Activated T-cell treated with anti-CD3 and anti-CD28 coated beads, Interleukin-2, amount 50 U/mL, for 1 hour (primary cell): ENCODE results near the gene CNTFR.

Source experiments
- DNase-seq: peaks from one replicate; pipeline ENCODE4 v3.0.0-alpha.2; 2020

Gene CNTFR

DNA sequence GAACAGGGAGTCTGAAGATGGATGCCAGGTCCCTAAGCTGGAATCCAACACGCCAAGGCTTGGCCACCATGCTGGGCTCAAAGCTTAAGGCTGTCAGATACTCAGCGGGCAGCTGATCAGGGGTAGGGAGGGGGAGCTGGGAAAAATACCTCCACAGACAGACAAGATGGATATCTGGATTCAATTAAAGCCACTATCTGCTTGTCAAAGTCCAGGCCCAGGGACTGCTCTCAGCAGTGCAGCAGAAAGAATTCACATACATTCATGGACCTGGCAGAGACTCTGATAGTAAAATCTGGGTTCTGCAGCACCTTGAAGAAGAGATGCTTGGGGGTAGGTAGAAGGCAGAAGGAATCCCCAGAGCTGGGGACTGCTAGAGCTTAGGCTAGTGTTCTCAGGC, 25.6 kb upstream of the CNTFR start:
- DNase-seq = no peak

DNA sequence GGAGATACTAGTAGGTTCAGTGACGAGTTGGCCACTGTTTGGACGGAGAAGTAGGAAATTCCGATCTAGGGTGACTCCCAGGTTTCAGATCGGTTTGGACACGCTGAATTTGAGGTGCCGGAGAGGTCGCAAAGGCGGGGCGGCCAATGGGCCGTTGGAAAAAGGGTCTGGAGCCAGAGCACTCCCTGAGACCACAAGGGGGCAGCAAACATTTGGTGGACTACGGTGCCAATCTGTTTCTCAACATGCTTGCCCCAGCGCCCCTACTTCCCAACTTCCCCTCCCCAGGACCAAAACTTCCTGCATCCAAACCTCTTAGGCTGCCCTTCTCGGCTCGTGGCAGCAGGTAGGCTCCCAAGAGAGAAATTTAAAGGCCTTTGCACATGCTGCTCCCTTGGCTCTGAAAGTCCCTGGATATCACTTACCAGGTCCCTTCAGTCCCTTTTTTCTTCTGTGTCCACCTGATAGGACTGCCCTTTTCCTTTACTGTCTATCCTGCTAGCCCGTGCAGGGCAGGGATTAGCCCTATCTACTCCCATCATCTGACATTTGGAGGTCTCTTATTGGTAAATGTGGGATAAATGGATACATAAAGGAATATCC, 23.4 kb upstream of the CNTFR start:
- peak; percentile 68 for DNase-seq

- DNase-seq = peak; percentile 89
Observed at GRCh38 chr9:34611811-34612787, 22.6 kb upstream of the CNTFR start, which contains the start of gene RPP25L. Gene RPP25L, minus strand, starts transcription at chr9:34612097. Its CDS starts 801 bp downstream, at chr9:34611296.

- DNase-seq = peak; percentile 38
Observed at GRCh38 chr9:34611251-34611810, 21.8 kb upstream of the CNTFR start.

DNA sequence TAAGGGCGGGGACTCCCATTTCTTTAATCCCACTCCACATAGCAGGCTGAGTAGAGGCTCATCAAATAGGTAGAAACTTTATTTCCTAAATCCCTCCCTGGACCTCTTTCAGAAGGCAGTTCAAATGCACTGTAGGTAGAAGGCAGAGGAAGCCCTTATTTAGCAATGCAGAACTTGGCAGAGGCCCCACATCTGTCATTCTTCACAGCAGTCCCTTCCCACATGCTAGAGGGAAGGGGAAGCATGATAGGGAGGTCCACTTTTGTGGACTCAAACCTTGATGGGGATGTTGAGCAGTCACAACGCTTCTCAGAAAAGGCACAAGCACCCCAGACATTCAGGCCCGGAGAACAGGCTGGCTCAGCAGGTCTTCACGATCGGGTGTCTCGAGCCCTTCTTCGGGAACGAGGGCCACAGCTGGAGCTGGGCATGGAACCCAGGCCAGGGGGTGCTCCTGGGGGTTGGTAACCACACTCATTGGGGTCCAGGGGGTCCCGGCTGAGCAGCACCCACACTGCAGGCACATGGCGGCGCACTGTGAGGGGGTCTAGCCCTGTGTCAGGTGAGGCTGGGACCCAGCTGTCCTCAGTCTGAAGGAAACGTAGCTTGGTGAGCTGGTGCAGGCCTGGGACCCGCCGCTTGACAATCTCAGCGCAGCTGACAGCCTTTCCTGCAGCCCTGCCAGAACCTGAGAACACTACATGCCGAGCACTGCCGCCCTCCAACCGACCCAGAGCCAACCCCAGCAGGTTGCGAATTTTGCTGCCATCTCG, 21.1 kb upstream of the CNTFR start:
- no peak for DNase-seq

DNA sequence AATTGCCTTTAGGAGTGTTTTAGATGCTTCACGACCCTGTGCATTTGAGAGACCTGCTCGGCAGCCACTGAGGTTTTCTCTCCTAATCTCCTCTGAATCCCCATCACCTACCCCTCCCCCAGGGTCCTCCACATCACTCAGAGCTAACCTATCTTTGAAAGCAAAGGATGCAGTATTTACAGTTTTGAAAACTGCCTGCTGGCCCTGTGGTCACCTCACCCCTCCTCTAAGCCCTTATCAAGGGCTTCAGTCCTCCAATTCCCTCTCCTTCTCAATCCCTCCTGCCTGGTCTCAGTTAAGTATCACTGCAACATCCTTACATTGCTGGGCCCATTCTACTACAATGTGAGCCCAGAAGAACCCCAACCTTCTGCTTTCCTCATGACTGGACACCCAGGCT, 17.8 kb upstream of the CNTFR start:
- no peak for DNase-seq

DNA sequence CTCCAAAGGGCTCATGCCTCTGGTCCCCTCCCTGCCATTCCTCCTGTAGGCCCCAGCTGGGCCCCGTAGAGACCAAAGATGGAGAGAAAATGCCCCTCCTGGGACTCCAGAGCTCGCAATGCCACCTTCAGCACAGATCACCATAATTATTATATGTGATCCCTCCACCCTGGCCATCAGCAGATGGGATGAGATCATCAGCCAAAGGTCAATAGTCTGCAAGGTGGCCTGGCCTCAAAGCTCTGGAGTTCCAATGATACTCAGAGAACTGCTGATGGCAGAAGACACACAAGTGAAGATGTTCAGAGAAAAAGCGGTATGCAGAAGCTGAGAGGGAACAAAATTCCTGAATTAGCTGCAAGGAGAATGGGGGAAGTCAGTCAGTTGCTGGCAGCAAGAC, 17.4 kb upstream of the CNTFR start:
- no peak for DNase-seq

GRCh38 chr9:34606190-34606589, 16.7 kb upstream of the CNTFR start:
- DNase-seq = no peak

- peak; percentile 86 for DNase-seq
Observed at GRCh38 chr9:34603610-34604231, 14.2 kb upstream of the CNTFR start.

DNA sequence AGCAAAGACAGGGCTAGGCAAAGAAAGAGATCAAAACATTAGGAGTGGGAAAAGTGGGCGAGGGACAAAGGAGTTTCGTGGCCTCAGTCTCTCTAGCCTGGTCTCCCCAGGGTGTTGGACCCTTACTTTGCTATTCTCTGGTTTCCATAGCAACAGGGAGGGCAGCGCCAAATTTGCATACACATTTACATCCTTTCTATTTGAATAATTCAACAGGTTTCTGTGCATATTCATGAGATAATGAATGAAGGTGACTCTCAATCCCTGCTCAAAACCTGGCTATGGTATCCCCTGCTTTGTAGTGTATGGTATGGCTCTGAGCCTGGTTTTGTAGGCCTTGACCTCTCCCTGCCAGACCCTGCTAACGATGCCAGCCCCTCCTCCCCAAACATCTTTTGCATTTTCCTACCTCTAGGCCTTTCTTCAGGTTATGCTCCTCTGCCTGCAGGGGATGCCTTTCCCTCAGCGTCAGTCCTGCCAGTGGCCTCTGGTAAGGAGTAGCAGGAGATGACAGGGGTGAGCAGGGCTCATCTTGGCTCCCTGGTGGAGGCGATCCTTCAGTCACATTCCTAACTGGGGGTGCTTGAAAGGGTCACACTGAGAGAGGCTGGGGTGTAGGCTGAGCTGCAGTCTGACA, 12.5 kb upstream of the CNTFR start:
- DNase-seq = no peak

DNA sequence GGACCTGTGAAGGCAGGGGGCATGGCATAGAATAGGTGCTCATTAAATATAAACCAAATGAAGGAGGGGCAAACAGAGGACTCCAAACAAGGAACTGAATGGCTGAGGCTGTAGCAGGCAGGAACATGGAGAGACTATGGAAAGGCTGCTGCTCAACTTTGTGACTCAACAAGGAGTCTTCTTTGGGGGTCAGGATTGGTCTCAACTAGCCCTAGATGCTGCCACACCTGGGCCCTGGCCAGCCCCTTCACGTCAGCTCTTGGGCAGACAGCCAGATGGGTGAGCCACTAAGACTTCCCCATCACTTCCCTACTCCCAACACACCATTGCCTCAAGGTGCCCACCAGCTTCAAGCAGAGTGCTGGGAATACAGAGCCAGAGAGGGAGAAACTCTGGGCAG, 11.4 kb upstream of the CNTFR start:
- DNase-seq = no peak

DNA sequence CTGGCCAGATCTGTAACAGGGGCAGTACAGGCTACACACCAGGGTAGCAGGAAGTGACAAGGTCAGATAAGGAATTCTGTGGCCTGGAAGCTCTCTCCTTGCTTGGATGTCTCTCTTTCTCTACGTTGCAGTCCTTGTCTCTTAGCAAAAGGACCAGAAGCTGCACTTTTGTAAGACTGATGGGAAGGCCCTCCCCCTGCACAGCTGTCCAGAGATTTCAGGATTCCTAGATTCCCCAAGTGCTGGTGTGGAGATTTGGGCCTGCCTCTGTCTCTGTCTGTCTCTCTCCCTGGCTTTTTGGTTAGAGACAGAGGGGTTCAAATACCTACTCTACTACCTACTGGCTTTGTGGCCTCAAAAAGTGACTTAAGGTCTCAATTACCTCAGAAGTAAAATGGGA, 10.0 kb upstream of the CNTFR start:
- no peak for DNase-seq

DNA sequence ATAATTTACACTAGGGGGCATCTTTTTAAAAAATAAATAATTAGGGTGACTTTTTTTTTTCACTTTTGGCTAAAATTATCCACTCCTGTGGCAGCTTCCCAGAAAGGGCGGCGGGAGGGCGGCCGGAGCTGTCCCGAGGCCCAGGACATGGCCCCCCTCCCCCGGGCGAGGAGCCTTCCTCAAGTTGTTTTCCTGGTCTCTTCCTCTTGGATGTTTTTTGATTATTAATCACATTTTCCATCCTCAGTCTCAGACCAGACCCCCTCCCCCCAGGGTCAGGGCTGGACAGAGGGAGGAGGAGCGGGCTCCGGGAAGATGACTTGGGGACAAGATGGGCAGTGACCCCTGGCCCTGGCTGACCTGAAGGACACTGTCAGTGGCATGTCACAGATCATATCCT, 4.7 kb upstream of the CNTFR start:
- DNase-seq = no peak

GRCh38 chr9:34592895-34593601, 3.5 kb upstream of the CNTFR start:
- no peak for DNase-seq

- no peak for DNase-seq
Observed at GRCh38 chr9:34591917-34592866, 2.7 kb upstream of the CNTFR start.

- peak; percentile 83 for DNase-seq
Observed at GRCh38 chr9:34591248-34591916, 1.9 kb upstream of the CNTFR start.

DNA sequence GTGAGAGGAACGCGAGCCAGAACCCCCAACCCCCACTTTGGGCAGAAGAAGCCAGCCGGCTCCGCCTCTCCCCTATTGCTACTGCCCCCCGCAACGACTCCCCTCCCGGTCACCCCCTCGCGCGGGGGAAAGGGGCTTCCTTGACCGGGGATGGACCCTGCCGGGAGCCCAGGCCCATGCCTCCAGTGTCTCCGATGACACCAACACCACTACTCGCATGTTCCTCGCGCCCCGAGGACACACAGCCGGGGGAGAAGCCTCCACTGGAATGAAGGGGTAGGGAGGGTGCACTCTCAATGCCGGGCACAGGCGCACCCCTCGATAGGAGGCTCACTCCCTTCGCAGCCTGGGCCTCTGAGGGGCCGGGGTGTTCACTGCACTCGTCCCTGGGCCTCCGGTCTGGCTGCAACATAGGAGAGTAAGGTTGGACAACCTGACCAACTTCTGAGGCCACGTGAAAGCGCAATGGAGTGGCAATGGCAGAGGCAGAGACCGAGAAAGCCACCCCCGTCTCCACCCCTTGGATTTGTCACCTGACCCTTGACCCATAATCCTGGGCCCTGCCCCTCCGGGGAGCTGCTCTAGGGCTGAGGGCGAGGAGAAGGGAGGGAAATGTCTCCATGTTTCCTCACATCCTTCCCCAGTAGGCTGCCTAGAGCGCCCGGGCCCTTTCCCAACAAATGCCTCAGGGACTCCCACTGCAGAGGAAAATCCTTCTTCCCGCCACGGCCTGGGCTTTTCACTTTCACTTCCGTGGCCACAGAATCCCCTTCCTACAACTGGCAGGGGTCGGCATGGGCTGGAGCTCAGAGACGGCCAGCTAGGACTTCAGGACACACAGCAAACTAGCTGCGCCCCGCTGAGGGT, 1.1 kb upstream of the CNTFR start:
- DNase-seq = peak; percentile 29
